Natural killer cell (primary cell): ENCODE results near the gene CA5B. TPM values are rescaled to one million over a fixed set of nuclear protein-coding genes. Genes with fewer than 3 reads are reported as not detected.
A peak's percentile ranks its signal among the peaks of the same experiment; 100 is the strongest.

ENCODE experiments used
- ATAC-seq, 3 donors: fragments of 150-1000 bp in 2 of 3; fragments of 200-7000 bp in 1 of 3; cut with Tn5 transposase; 1 replicate in 1 of 3; 2 replicates in 2 of 3; pipeline ENCODE4 v1.10.0; 2021; ENCODE audit warnings: mild to moderate bottlenecking in 2 of 3, moderate library complexity in 2 of 3
- DNase-seq, 2 donors: peaks; one replicate each; pipeline versions ENCODE4 v3.0.0 to v3.0.0-alpha.2; 2013 to 2021; ENCODE audit warnings: mixed read lengths in 1 of 2
- H3K27ac ChIP-seq: one replicate; pipeline ENCODE4 v1.5.1; 2013; ENCODE audit warnings: mild to moderate bottlenecking, low read length
- H3K27me3 ChIP-seq: one replicate; pipeline ENCODE4 v1.6.1; 2013; ENCODE audit warnings: low read length; ENCODE audit not compliant: control insufficient read depth, insufficient read depth
- H3K36me3 ChIP-seq: one replicate; pipeline ENCODE4 v1.6.1; 2013; ENCODE audit warnings: low read length; ENCODE audit not compliant: control insufficient read depth, insufficient read depth
- H3K4me1 ChIP-seq: one replicate; pipeline ENCODE4 v1.6.1; 2013; ENCODE audit warnings: low read length; ENCODE audit not compliant: control insufficient read depth, insufficient read depth
- H3K4me3 ChIP-seq: one replicate; pipeline ENCODE4 v1.5.1; 2013; ENCODE audit warnings: low read length
- H3K9me3 ChIP-seq: one replicate; pipeline ENCODE4 v1.6.1; 2013; ENCODE audit warnings: low read length; ENCODE audit not compliant: control insufficient read depth, insufficient read depth
- H3K27ac Mint-ChIP-seq, 2 donors: one replicate each; pipeline ENCODE4 v1.8.0; 2022; ENCODE audit warnings: mild to moderate bottlenecking in 2 of 2, mixed read lengths in 2 of 2, moderate library complexity in 1 of 2
- H3K27me3 Mint-ChIP-seq, 2 donors: one replicate each; pipeline ENCODE4 v1.8.0; 2022; ENCODE audit warnings: low read depth in 2 of 2, mixed read lengths in 2 of 2
- H3K36me3 Mint-ChIP-seq: one replicate; pipeline ENCODE4 v1.8.0; 2022; ENCODE audit warnings: mixed read lengths
- H3K4me1 Mint-ChIP-seq, 2 donors: one replicate each; pipeline ENCODE4 v1.8.0; 2022; ENCODE audit warnings: mixed read lengths in 2 of 2
- H3K4me3 Mint-ChIP-seq: one replicate; pipeline ENCODE4 v1.8.0; 2022; ENCODE audit warnings: mild to moderate bottlenecking, moderate library complexity, mixed read lengths
- H3K9me3 Mint-ChIP-seq, 2 donors: one replicate each; pipeline ENCODE4 v1.8.0; 2022; ENCODE audit warnings: mixed read lengths in 2 of 2
- CTCF ChIP-seq: fragments of 200-600 bp; IDR thresholded peaks from one replicate; pipeline ENCODE4 v1.8.0; 2022; ENCODE audit warnings: antibody characterized with exemption
- whole genome bisulfite sequencing: methylation state at CpG from one replicate; pipeline ENCODE4 v1.1.7; 2013; ENCODE audit warnings: missing lambda C conversion rate; ENCODE audit not compliant: insufficient coverage; 5-methylcytosine and 5-hydroxymethylcytosine counted together
- intact Hi-C: fragments of 100-400 bp; cut with micrococcal nuclease; formaldehyde crosslinking; loops from one replicate; pipeline ENCODE4 v1.14.2; 2022
- total RNA-seq, 4 donors: library from RNA; stranded (reverse); fragments of 120-200 nt in 1 of 4; gene quantifications; one replicate each; pipeline versions ENCODE4 v1.2.3 to v1.2.4, GENCODE V29; 2013 to 2022

The CA5B gene
- total RNA-seq, 3 donors from 2014 or later (not counting 1 experiment from before 2014, with no cell fraction given): 56.3 to 111 (median 80.5) TPM

GRCh38 chrX:15781961-15782699, 44.1 kb downstream of the CA5B start:
- H3K27ac Mint-ChIP-seq: peak overlapping the region; percentile 92 to 94
- H3K9me3 Mint-ChIP-seq: no peaks in the 10 kb centered on the region
- no peaks in the 10 kb centered on the region for H3K27me3 ChIP-seq
- WGBS: 40% methylated on average over 1 of the region's 13 CpGs
- H3K4me1 ChIP-seq: peaks cover 9% of the 10 kb centered on the region
- ATAC-seq (peak; percentile 47 to 82 (median 64)), DNase-seq (peak in 1 of 2 donors; percentile 48)
- peak overlapping the region; percentile 95 for H3K27ac ChIP-seq
- intact Hi-C loops: loop anchor here (5.0 kb wide), 1 partner anchor 35 kb away; no protein-coding TSS in a partner anchor
- TF ChIP-seq CTCF: no peak
- peak overlapping the region; percentile 27 for H3K4me3 ChIP-seq
- H3K36me3 ChIP-seq: peaks cover 27% of the 10 kb centered on the region
- H3K36me3 Mint-ChIP-seq: peaks cover 24% of the 10 kb centered on the region
- H3K4me1 Mint-ChIP-seq: peaks cover 5 to 6% of the 10 kb centered on the region in 2 donors
- no peaks in the 10 kb centered on the region for H3K27me3 Mint-ChIP-seq
- peak overlapping the region; percentile 89 for H3K4me3 Mint-ChIP-seq
- H3K9me3 ChIP-seq: no peaks in the 10 kb centered on the region

- peaks cover 15% of the 10 kb centered on the region for H3K4me1 ChIP-seq
- peaks cover 18% of the 10 kb centered on the region for H3K36me3 Mint-ChIP-seq
These were observed 47.2 kb downstream of the CA5B start for GRCh38 chrX:15785176-15785750.

GRCh38 chrX:15786915-15787314, 48.8 kb downstream of the CA5B start:
- no peak for TF ChIP-seq CTCF
- Histone ChIP-seq H3K4me1 (peaks cover 18% of the 10 kb centered on the region), H3K27me3 (no peaks in the 10 kb centered on the region), H3K36me3 (peaks cover 10% of the 10 kb centered on the region), H3K9me3 (no peaks in the 10 kb centered on the region), H3K4me3 (no peak overlapping the region), H3K27ac (no peak overlapping the region)
- Mint-ChIP-seq H3K4me1 (peaks cover 5% of the 10 kb centered on the region in 2 donors), H3K27me3 (no peaks in the 10 kb centered on the region), H3K9me3 (no peaks in the 10 kb centered on the region), H3K27ac (peak overlapping the region in 1 of 2 donors; percentile 32), H3K36me3 (peaks cover 18% of the 10 kb centered on the region), H3K4me3 (no peak overlapping the region)
- ATAC-seq: no peak
- intact Hi-C loops: no loop called here
- WGBS: 100% methylated on average over 2 of the region's 3 CpGs
- no peak for DNase-seq

More at GRCh38 chrX:15785176-15785750, 47.2 kb downstream of the CA5B start:
- H3K27ac Mint-ChIP-seq: no peak overlapping the region
- TF ChIP-seq CTCF: no peak
- ATAC-seq (no peak), DNase-seq (no peak)
- no peaks in the 10 kb centered on the region for H3K9me3 Mint-ChIP-seq
- H3K27ac ChIP-seq: no peak overlapping the region
- H3K27me3 ChIP-seq: no peaks in the 10 kb centered on the region
- 88% methylated on average over 2 of the region's 3 CpGs for WGBS
- intact Hi-C loops: no loop called here
- H3K4me3 Mint-ChIP-seq: no peak overlapping the region
- H3K27me3 Mint-ChIP-seq: no peaks in the 10 kb centered on the region
- no peak overlapping the region for H3K4me3 ChIP-seq
- H3K4me1 Mint-ChIP-seq: peaks cover 5 to 6% of the 10 kb centered on the region in 2 donors
- no peaks in the 10 kb centered on the region for H3K9me3 ChIP-seq
- H3K36me3 ChIP-seq: peaks cover 13% of the 10 kb centered on the region
